ENCODE results near the gene KRTAP20-1.

- TF ChIP-seq POLR2A (IDR thresholded peaks at IDR 0.05; ENCODE audit: low read length): no peak
- no peak for TF ChIP-seq EP300 (IDR thresholded peaks at IDR 0.05)
- TF ChIP-seq FOSL2 (IDR thresholded peaks at IDR 0.05): no peak
- no peak for TF ChIP-seq FOSL2 (CRISPR knock-in tag; IDR thresholded peaks at IDR 0.05)
- TF ChIP-seq CEBPB (IDR thresholded peaks at IDR 0.05): no peak
- TF ChIP-seq CTCF (IDR thresholded peaks at IDR 0.05): no peak
- no peak for TF ChIP-seq NFE2L2 (conservative IDR thresholded peaks at IDR 0.05; ENCODE audit: low read length)
- TF ChIP-seq RAD21 (conservative IDR thresholded peaks at IDR 0.05 in 1 of 2, IDR thresholded peaks at IDR 0.05 in 1 of 2): no peak
- no peak for TF ChIP-seq NR3C1 (IDR thresholded peaks at IDR 0.05)
Observed at GRCh38 chr21:30580132-30580531, 36.1 kb upstream of the KRTAP20-1 start.

Measured in A549 (cell line).